C4-2B (cell line): Measurements from ENCODE around the gene CPEB4.
A peak's percentile ranks its signal among the peaks of the same experiment; 100 is the strongest.

ENCODE experiments used
- ZFX ChIP-seq: fragments of 450-650 bp; IDR thresholded peaks from 2 replicates; pipeline ENCODE4 v1.6.1; 2017
- TF ChIP-seq, protein P1 (sequence below): fragments of 450-650 bp; conservative IDR thresholded peaks from 2 replicates; pipeline ENCODE4 v1.5.1; 2017; ENCODE audit warnings: mild to moderate bottlenecking

DNA sequence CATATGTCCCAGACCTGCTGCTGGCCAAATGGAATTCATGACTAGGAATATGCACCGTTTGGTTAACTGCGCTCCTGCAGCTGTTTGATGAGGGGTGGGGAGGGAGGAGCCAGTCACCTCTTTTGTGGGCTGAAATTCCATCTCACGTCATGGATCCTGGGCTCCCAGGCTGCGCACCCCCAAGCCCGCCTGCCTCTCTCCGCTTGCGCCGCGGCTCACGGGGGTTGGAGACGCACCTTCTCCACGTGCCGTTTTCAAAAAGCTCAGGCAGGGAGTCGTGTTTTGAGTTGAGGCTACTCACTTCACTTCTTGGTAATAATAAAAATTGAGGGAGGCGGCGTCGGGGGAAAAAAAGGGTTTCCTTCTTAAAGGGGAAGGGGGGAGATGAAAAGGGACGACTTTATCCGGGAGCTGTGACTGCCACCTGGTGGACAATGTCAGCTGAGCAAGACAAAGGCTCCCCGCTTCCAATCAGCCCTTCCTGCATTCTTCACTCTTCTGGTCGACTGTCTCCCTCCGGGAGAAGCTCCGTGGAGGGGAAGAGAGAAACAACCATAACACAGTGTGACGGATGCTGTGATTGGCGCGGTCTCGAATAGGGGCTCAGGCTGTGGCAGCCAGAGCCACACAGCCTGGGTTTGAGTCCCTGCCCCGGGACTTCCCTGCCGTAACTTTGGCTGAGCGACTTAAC, 84.9 kb downstream of the CPEB4 start:
- TF ChIP-seq, protein P1, sequence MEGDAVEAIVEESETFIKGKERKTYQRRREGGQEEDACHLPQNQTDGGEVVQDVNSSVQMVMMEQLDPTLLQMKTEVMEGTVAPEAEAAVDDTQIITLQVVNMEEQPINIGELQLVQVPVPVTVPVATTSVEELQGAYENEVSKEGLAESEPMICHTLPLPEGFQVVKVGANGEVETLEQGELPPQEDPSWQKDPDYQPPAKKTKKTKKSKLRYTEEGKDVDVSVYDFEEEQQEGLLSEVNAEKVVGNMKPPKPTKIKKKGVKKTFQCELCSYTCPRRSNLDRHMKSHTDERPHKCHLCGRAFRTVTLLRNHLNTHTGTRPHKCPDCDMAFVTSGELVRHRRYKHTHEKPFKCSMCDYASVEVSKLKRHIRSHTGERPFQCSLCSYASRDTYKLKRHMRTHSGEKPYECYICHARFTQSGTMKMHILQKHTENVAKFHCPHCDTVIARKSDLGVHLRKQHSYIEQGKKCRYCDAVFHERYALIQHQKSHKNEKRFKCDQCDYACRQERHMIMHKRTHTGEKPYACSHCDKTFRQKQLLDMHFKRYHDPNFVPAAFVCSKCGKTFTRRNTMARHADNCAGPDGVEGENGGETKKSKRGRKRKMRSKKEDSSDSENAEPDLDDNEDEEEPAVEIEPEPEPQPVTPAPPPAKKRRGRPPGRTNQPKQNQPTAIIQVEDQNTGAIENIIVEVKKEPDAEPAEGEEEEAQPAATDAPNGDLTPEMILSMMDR = peak; percentile 88
- TF ChIP-seq ZFX = no peak
